Fibroblast of the aortic adventitia (primary cell): ENCODE results near the gene NOC2L. TPM values are rescaled to one million over a fixed set of nuclear protein-coding genes. Genes with fewer than 3 reads are reported as not detected.

Experiments
- DNase-seq: peaks from one replicate; pipeline ENCODE4 v3.0.0-alpha.2; 2010; ENCODE audit warnings: low read depth
- H3K4me3 ChIP-seq: 2 replicates; pipeline ENCODE4 v1.5.1; 2011; ENCODE audit warnings: low read depth, mild to moderate bottlenecking, control low read depth, low read length, moderate library complexity
- CTCF ChIP-seq: IDR thresholded peaks from 2 replicates; pipeline ENCODE4 v1.5.1; 2011; ENCODE audit warnings: mild to moderate bottlenecking, low read length, control low read depth, inconsistent platforms; ENCODE audit not compliant: insufficient read depth
- total RNA-seq: library from RNA; depleted of rRNA; stranded (reverse); fragments of >200 nt; gene quantifications from 2 replicates; pipeline ENCODE4 v1.2.3, GENCODE V29; 2012; ENCODE audit warnings: low replicate concordance

NOC2L gene
- total RNA-seq, 1 donor, result 54.1 TPM

GRCh38 chr1:981955-982558, 23.0 kb upstream of the NOC2L start, which contains the start of gene PERM1:
PERM1 (minus strand) TSS chr1:982093; CDS start chr1:981029, 1,064 bp downstream.
- H3K4me3 ChIP-seq, result no peak within 1 kb of the TSS
- DNase-seq, result no peak
- TF ChIP-seq CTCF, result no peak

- TF ChIP-seq CTCF, result no peak
- no peak for DNase-seq
- H3K4me3 ChIP-seq, result no peak overlapping the region
These were observed 22.5 kb upstream of the NOC2L start for GRCh38 chr1:981491-981954.

- no peak overlapping the region for H3K4me3 ChIP-seq
- no peak for DNase-seq
- no peak for TF ChIP-seq CTCF
These were observed 21.7 kb upstream of the NOC2L start for GRCh38 chr1:980602-981395.

GRCh38 chr1:980137-980571, 21.1 kb upstream of the NOC2L start:
- TF ChIP-seq CTCF, result no peak
- no peak overlapping the region for H3K4me3 ChIP-seq
- no peak for DNase-seq

GRCh38 chr1:979744-980072, 20.7 kb upstream of the NOC2L start:
- DNase-seq, result no peak
- H3K4me3 ChIP-seq, result no peak overlapping the region
- TF ChIP-seq CTCF, result no peak

- DNase-seq, result no peak
- no peak for TF ChIP-seq CTCF
These were observed 20.0 kb upstream of the NOC2L start for GRCh38 chr1:978835-979743.

More at GRCh38 chr1:978835-979743, 20.0 kb upstream of the NOC2L start:
- H3K4me3 ChIP-seq, result no peak overlapping the region
